OCI-LY3 (cell line): ENCODE results near the gene SLC6A11.

ENCODE experiments used
- H2AFZ ChIP-seq: fragments of 200-600, 300-600 bp; shearing (Covaris generic); 2 replicates; pipeline ENCODE4 v1.6.0; 2014; ENCODE audit warnings: antibody characterized with exemption, low read depth, low read length
- H3K27ac ChIP-seq: fragments of 200-600, 300-600 bp; sonication (generic); 2 replicates; pipeline ENCODE4 v1.5.1; 2014; ENCODE audit warnings: mild to moderate bottlenecking, low read length, moderate library complexity, mixed read lengths
- H3K27me3 ChIP-seq: fragments of 200-600, 300-600 bp; sonication (generic); 2 replicates; pipeline ENCODE4 v1.6.1; 2014; ENCODE audit warnings: low read depth, low read length, mixed read lengths
- H3K36me3 ChIP-seq: fragments of 200-600, 300-600 bp; sonication (generic); replicated peaks from 2 replicates; pipeline ENCODE3; 2014; ENCODE audit warnings: low read depth, low read length, mixed read lengths
- H3K4me1 ChIP-seq: fragments of 300-600, 200-600 bp; sonication (generic); 2 replicates; pipeline ENCODE4 v1.6.1; 2014; ENCODE audit warnings: low read length, mixed read lengths
- H3K4me2 ChIP-seq: fragments of 200-600, 300-600 bp; sonication (generic); 2 replicates; pipeline ENCODE4 v1.6.1; 2014; ENCODE audit warnings: low read length, mixed read lengths
- H3K4me3 ChIP-seq: fragments of 300-600, 200-600 bp; sonication (generic); 2 replicates; pipeline ENCODE4 v1.5.1; 2014; ENCODE audit warnings: antibody characterized with exemption, mild to moderate bottlenecking, low read length, moderate library complexity
- H3K79me2 ChIP-seq: fragments of 300-600, 200-600 bp; shearing (Covaris generic); 2 replicates; pipeline ENCODE4 v1.6.1; 2014; ENCODE audit warnings: mild to moderate bottlenecking, low read length, mixed read lengths
- H3K9ac ChIP-seq: fragments of 300-600, 200-600 bp; shearing (Covaris generic); 2 replicates; pipeline ENCODE4 v1.6.0; 2014; ENCODE audit warnings: mild to moderate bottlenecking, low read length, moderate library complexity
- H3K9me3 ChIP-seq: fragments of 200-600, 300-600 bp; shearing (Covaris generic); 2 replicates; pipeline ENCODE4 v1.6.1; 2014; ENCODE audit warnings: low read length, mixed read lengths; ENCODE audit not compliant: insufficient read depth
- H4K20me1 ChIP-seq: fragments of 200-600, 300-600 bp; sonication (generic); 2 replicates; pipeline ENCODE4 v1.6.1; 2016; ENCODE audit warnings: low read length, mixed read lengths; ENCODE audit not compliant: insufficient read depth
- CTCF ChIP-seq: fragments of 200-600, 300-600 bp; sonication (generic); IDR thresholded peaks from 2 replicates; pipeline ENCODE4 v1.5.1; 2014; ENCODE audit warnings: antibody characterized with exemption, low read length, low read depth
- EZH2phosphoT487 ChIP-seq: fragments of 200-600 bp; shearing (Covaris generic); IDR thresholded peaks from 2 replicates; pipeline ENCODE4 v1.6.1; 2018; ENCODE audit warnings: antibody characterized with exemption, mixed run types, low read depth

The SLC6A11 gene

GRCh38 chr3:10940106-10940505 is 124.1 kb downstream of the SLC6A11 start:
- H3K9ac ChIP-seq, result no peak overlapping the region
- H3K4me1 ChIP-seq, result no peaks in the 10 kb centered on the region
- H2AFZ ChIP-seq, result no peak overlapping the region
- no peaks in the 10 kb centered on the region for H3K79me2 ChIP-seq
- H3K4me3 ChIP-seq, result no peak overlapping the region
- no peaks in the 10 kb centered on the region for H3K9me3 ChIP-seq
- H4K20me1 ChIP-seq, result no peaks in the 10 kb centered on the region
- TF ChIP-seq CTCF (no peak), EZH2phosphoT487 (no peak)
- no peak overlapping the region for H3K4me2 ChIP-seq
- H3K36me3 ChIP-seq, result no peaks in the 10 kb centered on the region
- H3K27ac ChIP-seq, result no peak overlapping the region
- H3K27me3 ChIP-seq, result 0 out of 2 replicates have a peak, but pooled peaks cover 2% of the 10 kb centered on the region

GRCh38 chr3:10941972-10942371 is 125.9 kb downstream of the SLC6A11 start:
- no peak overlapping the region for H2AFZ ChIP-seq
- peak; percentile 72 for TF ChIP-seq CTCF
- no peak for TF ChIP-seq EZH2phosphoT487
- no peak overlapping the region for H3K27ac ChIP-seq
- no peak overlapping the region for H3K4me2 ChIP-seq
- H3K9me3 ChIP-seq, result no peaks in the 10 kb centered on the region
- no peaks in the 10 kb centered on the region for H3K27me3 ChIP-seq
- no peaks in the 10 kb centered on the region for H4K20me1 ChIP-seq
- no peaks in the 10 kb centered on the region for H3K79me2 ChIP-seq
- no peaks in the 10 kb centered on the region for H3K36me3 ChIP-seq
- no peak overlapping the region for H3K4me3 ChIP-seq
- no peak overlapping the region for H3K9ac ChIP-seq
- no peaks in the 10 kb centered on the region for H3K4me1 ChIP-seq

- Histone ChIP-seq H3K27ac (no peak overlapping the region), H3K9me3 (no peaks in the 10 kb centered on the region), H3K27me3 (no peaks in the 10 kb centered on the region), H4K20me1 (no peaks in the 10 kb centered on the region), H3K4me2 (no peak overlapping the region), H3K36me3 (no peaks in the 10 kb centered on the region), H3K9ac (no peak overlapping the region), H2AFZ (no peak overlapping the region), H3K4me3 (no peak overlapping the region), H3K79me2 (no peaks in the 10 kb centered on the region), H3K4me1 (no peaks in the 10 kb centered on the region)
- no peak for TF ChIP-seq EZH2phosphoT487
- TF ChIP-seq CTCF, result no peak
Observed at GRCh38 chr3:10942690-10943205, 126.7 kb downstream of the SLC6A11 start.

- no peak for TF ChIP-seq EZH2phosphoT487
- TF ChIP-seq CTCF, result no peak
- no peaks in the 10 kb centered on the region for H3K36me3 ChIP-seq
- H3K4me1 ChIP-seq, result no peaks in the 10 kb centered on the region
Observed at GRCh38 chr3:10944866-10945265, 128.8 kb downstream of the SLC6A11 start.

More at GRCh38 chr3:10944866-10945265, 128.8 kb downstream of the SLC6A11 start:
- Histone ChIP-seq H3K9ac (no peak overlapping the region), H3K27ac (no peak overlapping the region), H3K4me3 (no peak overlapping the region), H3K27me3 (no peaks in the 10 kb centered on the region), H2AFZ (no peak overlapping the region), H4K20me1 (no peaks in the 10 kb centered on the region), H3K4me2 (no peak overlapping the region), H3K79me2 (no peaks in the 10 kb centered on the region), H3K9me3 (no peaks in the 10 kb centered on the region)
